Body of pancreas (tissue), 4 donors: ENCODE results near the gene BTNL2.

ENCODE experiments used
- POLR2A ChIP-seq, 3 donors: fragments of 450-650 bp; IDR thresholded peaks; one replicate each; pipeline ENCODE4 v1.6.1; 2016; ENCODE audit warnings: antibody characterized with exemption in 3 of 3, mild to moderate bottlenecking in 2 of 3
- TF ChIP-seq, protein P1 (sequence below), 7 experiments: fragments of 450-650 bp in 4 of 7; fragments of 200-600 bp in 3 of 7; sonication (generic) in 3 of 7; IDR thresholded peaks; one replicate each; pipeline ENCODE4 v1.5.1; 2016 to 2019; ENCODE audit warnings: antibody characterized with exemption in 7 of 7

DNA sequence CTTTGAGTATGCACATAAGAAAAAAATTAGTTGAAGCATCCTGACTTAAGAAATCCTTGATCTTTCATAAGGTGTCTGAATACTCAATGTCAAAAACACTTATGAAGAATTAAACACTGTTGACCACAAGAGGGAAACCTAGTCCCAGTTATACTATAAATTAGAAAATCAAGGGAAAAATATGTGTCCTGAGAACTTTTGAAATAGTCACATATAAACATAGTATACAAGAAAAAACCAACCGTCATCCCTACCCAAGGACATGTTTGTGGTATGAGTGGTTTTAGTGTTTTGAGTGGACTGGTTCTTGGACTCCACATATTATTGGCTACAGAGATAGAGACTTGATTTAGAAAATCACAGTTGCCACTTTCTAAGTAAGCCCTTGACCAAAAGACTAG is 25.1 kb upstream of the BTNL2 start:
- TF ChIP-seq, protein P1, sequence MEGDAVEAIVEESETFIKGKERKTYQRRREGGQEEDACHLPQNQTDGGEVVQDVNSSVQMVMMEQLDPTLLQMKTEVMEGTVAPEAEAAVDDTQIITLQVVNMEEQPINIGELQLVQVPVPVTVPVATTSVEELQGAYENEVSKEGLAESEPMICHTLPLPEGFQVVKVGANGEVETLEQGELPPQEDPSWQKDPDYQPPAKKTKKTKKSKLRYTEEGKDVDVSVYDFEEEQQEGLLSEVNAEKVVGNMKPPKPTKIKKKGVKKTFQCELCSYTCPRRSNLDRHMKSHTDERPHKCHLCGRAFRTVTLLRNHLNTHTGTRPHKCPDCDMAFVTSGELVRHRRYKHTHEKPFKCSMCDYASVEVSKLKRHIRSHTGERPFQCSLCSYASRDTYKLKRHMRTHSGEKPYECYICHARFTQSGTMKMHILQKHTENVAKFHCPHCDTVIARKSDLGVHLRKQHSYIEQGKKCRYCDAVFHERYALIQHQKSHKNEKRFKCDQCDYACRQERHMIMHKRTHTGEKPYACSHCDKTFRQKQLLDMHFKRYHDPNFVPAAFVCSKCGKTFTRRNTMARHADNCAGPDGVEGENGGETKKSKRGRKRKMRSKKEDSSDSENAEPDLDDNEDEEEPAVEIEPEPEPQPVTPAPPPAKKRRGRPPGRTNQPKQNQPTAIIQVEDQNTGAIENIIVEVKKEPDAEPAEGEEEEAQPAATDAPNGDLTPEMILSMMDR (IDR thresholded peaks at IDR 0.05): peak in 6 of 7 experiments; percentile 12 to 44 (median 38)
- TF ChIP-seq POLR2A (IDR thresholded peaks at IDR 0.05): no peak
